ENCODE measurements around the gene APOL3. TPM values are rescaled to one million over a fixed set of nuclear protein-coding genes. Genes with fewer than 3 reads are reported as not detected.
"Not testable (repeated sequence)": the region's sequence is repeated elsewhere in the genome, so short reads cannot be mapped to it uniquely, and the experiment has no call there.

APOL3 gene
- polyA plus RNA-seq, 1 donor, result 13.1 TPM

DNA sequence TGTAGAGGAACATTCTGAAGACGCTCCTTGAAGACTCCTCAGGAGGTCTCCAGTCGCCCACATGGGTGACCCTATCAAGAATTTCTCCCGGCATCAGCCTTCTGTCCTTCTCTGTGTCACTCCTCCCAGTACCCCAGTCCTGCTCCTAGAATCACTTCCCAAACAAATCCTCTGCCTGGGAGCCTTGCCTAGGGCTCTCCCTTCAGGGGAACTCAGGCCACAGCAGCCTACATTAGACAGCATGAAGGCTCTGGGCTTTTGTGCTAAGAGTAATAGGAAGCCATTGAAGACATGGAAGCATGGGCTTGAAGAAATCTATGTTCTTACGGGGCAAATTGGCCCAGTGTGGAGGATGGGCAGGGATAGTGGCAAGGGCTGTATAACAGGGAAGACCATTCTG, 21.8 kb downstream of the APOL3 start:
- not testable (repeated sequence) for H3K27ac ChIP-seq (ENCODE audit: low read length); DNase-seq; H3K36me3 ChIP-seq (ENCODE audit: control insufficient read depth, insufficient read depth, low read length); H3K27me3 ChIP-seq (ENCODE audit: control insufficient read depth, insufficient read depth, low read length); H3K4me3 ChIP-seq (ENCODE audit: low read length); H3K9me3 ChIP-seq (ENCODE audit: control insufficient read depth, low read depth, low read length)
- peaks cover 16% of the 10 kb centered on the region for H3K4me1 ChIP-seq (ENCODE audit: control insufficient read depth, insufficient read depth, low read length)
- WGBS (ENCODE audit: insufficient coverage, low lambda C conversion rate), result 71% methylated on average over 1 of the region's 4 CpGs

DNA sequence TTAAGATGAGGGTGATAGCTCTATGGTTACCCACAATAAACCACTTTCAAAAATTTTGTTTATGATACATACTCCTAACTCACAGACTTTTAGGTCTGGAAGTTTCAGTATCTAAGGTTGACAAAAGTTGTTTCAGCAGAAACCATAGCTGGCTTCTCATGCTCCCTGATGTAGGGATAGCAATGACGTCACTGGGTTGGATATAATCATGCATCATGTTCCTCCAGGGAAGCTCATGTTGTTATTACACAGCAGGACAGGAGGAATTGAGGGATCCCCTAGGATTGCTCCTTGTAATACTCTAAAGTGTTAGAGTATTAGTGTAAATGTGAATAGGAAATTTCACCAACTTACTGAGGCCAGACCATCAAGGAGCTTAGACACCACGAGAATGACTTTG, 23.6 kb downstream of the APOL3 start:
- peaks cover 10% of the 10 kb centered on the region for H3K4me1 ChIP-seq (ENCODE audit: control insufficient read depth, insufficient read depth, low read length)
- no CpG with 5 or more reads among the region's 2 CpGs for WGBS (ENCODE audit: insufficient coverage, low lambda C conversion rate)
- H3K27ac ChIP-seq (ENCODE audit: low read length), result no peak overlapping the region
- H3K36me3 ChIP-seq (ENCODE audit: control insufficient read depth, insufficient read depth, low read length), result no peaks in the 10 kb centered on the region
- DNase-seq, result no peak
- no peak overlapping the region for H3K4me3 ChIP-seq (ENCODE audit: low read length)
- H3K9me3 ChIP-seq (ENCODE audit: control insufficient read depth, low read depth, low read length), result no peaks in the 10 kb centered on the region
- no peaks in the 10 kb centered on the region for H3K27me3 ChIP-seq (ENCODE audit: control insufficient read depth, insufficient read depth, low read length)

DNA sequence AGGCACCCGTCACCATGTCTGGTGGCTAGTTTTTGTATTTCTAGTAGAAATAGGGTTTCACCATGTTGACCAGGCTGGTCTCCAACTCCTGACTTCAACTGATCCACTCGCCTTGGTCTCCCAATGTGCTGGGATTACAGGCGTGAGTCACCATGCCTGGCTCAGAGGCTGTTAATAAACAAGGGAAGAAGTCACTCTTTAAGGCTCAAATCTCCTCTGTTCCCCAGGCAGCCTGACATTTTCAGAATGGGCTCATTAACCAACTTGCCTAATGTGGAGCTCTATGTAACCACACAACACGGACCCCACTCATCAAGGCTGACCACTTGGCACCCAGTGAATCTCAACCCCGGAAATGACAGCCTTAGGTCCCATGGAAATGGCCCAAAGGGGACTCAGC, 24.1 kb downstream of the APOL3 start:
- Histone ChIP-seq H3K27me3 (ENCODE audit: control insufficient read depth, insufficient read depth, low read length) (no peaks in the 10 kb centered on the region), H3K27ac (ENCODE audit: low read length) (no peak overlapping the region), H3K4me3 (ENCODE audit: low read length) (no peak overlapping the region), H3K36me3 (ENCODE audit: control insufficient read depth, insufficient read depth, low read length) (no peaks in the 10 kb centered on the region), H3K4me1 (ENCODE audit: control insufficient read depth, insufficient read depth, low read length) (peaks cover 10% of the 10 kb centered on the region), H3K9me3 (ENCODE audit: control insufficient read depth, low read depth, low read length) (no peaks in the 10 kb centered on the region)
- no CpG with 5 or more reads among the region's 5 CpGs for WGBS (ENCODE audit: insufficient coverage, low lambda C conversion rate)
- no peak for DNase-seq

DNA sequence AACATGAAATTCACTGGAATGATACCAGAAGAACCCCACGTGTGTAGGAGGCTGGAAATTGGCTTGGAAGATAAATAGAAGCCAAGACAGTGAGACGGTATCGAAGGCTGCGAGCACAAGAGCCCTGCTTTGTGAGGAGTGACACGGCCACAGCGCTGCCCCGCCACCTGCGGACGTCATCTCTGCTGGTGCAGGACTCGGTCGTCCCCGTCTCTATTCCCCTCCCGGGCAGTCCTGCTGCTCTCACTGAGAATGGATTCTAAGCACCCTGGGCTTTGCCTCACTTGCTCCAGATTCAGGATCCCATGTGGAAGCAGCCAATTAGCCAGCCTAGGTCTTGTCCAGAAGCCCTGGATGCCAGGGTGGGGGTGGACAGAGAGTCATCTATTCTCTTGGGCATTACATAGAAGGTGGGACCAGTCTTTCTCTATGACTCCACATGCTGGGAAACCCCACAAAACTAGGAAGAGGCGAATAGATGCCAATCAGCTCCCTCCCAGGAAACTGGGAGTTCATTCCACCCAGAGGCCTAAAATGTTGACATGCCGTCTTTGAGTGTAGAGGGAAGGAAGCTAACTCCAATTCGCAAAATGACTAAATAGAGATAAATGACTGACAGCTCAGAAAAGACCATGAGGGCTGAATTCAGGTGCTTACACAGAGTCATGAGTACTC, 25.1 kb downstream of the APOL3 start:
- Histone ChIP-seq H3K27me3 (ENCODE audit: control insufficient read depth, insufficient read depth, low read length) (no peaks in the 10 kb centered on the region), H3K36me3 (ENCODE audit: control insufficient read depth, insufficient read depth, low read length) (no peaks in the 10 kb centered on the region), H3K27ac (ENCODE audit: low read length) (no peak overlapping the region), H3K4me3 (ENCODE audit: low read length) (no peak overlapping the region), H3K9me3 (ENCODE audit: control insufficient read depth, low read depth, low read length) (no peaks in the 10 kb centered on the region), H3K4me1 (ENCODE audit: control insufficient read depth, insufficient read depth, low read length) (peaks cover 10% of the 10 kb centered on the region)
- WGBS (ENCODE audit: insufficient coverage, low lambda C conversion rate), result 88% methylated on average over 1 of the region's 16 CpGs
- no peak for DNase-seq

DNA sequence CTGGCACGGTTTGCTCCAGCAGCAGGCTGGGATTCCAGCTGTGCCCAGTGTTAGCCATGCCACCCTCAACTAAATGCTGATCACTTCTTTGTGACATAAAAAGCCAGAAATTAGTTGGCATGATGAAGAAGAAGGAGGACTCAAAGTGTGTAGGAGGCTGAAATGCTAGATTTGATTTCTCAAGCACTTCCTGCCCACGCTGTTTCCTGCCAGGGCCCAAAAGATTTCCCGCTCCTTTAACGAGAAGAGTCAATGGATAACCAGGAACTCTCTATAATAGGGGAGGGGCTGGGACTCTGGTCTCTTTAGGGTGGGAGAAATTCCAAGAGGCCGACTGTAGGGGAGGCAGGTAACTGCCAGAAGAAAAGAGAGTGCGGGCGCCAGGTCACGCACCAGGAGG, 26.4 kb downstream of the APOL3 start:
- Histone ChIP-seq H3K4me1 (ENCODE audit: control insufficient read depth, insufficient read depth, low read length) (peaks cover 10% of the 10 kb centered on the region), H3K36me3 (ENCODE audit: control insufficient read depth, insufficient read depth, low read length) (no peaks in the 10 kb centered on the region), H3K9me3 (ENCODE audit: control insufficient read depth, low read depth, low read length) (no peaks in the 10 kb centered on the region), H3K27ac (ENCODE audit: low read length) (no peak overlapping the region), H3K4me3 (ENCODE audit: low read length) (no peak overlapping the region), H3K27me3 (ENCODE audit: control insufficient read depth, insufficient read depth, low read length) (no peaks in the 10 kb centered on the region)
- DNase-seq, result peak; percentile 35 to 77
- no CpG with 5 or more reads among the region's 8 CpGs for WGBS (ENCODE audit: insufficient coverage, low lambda C conversion rate)

DNA sequence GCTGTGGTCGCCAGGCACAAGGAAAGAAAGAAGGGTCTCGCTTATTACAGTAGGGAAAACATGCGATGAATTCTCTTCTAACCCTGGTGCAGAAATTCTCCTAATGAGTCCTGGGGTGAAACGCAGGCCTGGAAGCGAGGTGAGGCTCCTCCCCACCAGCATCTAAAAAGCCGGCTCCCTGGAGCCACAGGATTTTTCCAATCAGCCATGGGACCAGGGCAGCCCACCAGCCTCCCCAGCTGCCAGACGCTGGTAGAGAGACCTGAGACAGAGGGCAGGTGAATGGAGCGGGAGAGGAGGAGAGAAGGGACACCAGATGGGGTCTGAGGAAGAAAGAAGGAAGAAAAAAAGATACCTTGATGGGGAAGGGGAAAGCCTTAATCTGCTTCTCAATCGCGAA, 28.6 kb downstream of the APOL3 start:
- Histone ChIP-seq H3K27me3 (ENCODE audit: control insufficient read depth, insufficient read depth, low read length) (peaks cover 5% of the 10 kb centered on the region), H3K27ac (ENCODE audit: low read length) (no peak overlapping the region), H3K4me3 (ENCODE audit: low read length) (no peak overlapping the region), H3K9me3 (ENCODE audit: control insufficient read depth, low read depth, low read length) (no peaks in the 10 kb centered on the region), H3K36me3 (ENCODE audit: control insufficient read depth, insufficient read depth, low read length) (no peaks in the 10 kb centered on the region), H3K4me1 (ENCODE audit: control insufficient read depth, insufficient read depth, low read length) (peaks cover 10% of the 10 kb centered on the region)
- DNase-seq, result no peak
- WGBS (ENCODE audit: insufficient coverage, low lambda C conversion rate), result 100% methylated on average over 1 of the region's 10 CpGs

DNA sequence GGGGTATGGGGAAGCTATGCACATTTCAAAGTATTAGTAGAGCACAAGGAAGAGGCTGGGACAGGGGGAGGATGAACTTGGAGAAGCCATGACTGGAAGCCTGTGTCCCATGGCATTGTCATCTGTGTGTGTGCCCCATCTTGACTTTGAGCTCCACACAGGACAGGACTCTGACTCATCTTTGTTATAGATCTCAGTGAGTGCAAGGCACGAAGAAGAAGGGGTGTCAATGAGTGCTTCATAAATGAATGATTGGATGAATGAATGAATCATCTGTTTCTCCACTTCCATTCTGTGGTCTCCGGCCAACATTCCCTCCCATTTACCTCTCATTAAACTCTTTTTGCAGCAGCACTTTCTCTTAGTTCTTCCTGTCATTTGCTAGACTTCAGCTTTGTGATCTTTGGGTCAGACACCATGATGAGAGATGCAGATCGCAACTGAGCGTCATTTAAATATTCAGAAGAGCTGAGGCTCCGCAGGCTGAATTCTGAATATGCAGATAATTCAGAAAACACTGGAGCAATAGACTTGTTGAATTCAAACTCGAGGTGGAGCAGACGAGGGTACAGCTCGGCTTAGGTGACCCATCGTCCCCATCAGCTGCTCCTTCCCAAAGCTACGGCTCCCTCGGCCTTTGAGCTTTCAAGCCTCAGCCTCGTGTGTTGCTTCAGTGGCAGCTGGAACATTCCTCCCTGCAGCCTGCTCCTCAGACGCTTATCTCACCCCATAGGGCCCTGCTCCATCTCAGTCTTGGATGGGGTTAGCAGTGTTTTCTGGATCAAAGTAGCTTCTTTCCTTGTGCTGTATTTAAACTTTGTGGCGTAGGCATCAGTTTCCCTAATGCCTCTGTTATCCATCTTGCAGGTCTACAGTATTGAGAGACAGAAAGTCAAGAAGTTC, 30.8 kb downstream of the APOL3 start:
- H3K27me3 ChIP-seq (ENCODE audit: control insufficient read depth, insufficient read depth, low read length), result peaks cover 10% of the 10 kb centered on the region
- no peak for DNase-seq
- no peak overlapping the region for H3K27ac ChIP-seq (ENCODE audit: low read length)
- H3K36me3 ChIP-seq (ENCODE audit: control insufficient read depth, insufficient read depth, low read length), result no peaks in the 10 kb centered on the region
- H3K4me1 ChIP-seq (ENCODE audit: control insufficient read depth, insufficient read depth, low read length), result peaks cover 10% of the 10 kb centered on the region
- no peak overlapping the region for H3K4me3 ChIP-seq (ENCODE audit: low read length)
- H3K9me3 ChIP-seq (ENCODE audit: control insufficient read depth, low read depth, low read length), result no peaks in the 10 kb centered on the region
- WGBS (ENCODE audit: insufficient coverage, low lambda C conversion rate), result 70% methylated on average over 1 of the region's 14 CpGs

DNA sequence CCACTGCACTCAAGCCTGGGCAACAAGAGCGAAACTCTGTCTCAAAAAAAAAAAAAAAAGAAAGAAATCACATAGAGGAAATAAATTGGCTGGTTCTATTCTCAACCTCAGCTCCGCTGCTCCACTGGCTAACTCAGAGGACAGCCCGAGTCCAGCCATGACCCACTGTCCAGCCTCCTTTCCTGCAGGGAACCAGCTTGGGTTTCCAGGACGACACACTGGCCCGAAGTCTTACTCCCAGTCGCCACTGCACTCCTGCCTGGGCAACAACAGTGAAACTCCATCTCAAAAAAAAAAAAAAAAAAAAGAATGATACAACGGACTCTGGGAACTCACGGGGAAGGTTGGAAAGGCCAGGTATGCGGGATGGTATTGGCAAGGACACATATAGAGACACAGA, 31.5 kb downstream of the APOL3 start:
- H3K27ac ChIP-seq (ENCODE audit: low read length), result no peak overlapping the region
- peaks cover 10% of the 10 kb centered on the region for H3K27me3 ChIP-seq (ENCODE audit: control insufficient read depth, insufficient read depth, low read length)
- no CpG with 5 or more reads among the region's 9 CpGs for WGBS (ENCODE audit: insufficient coverage, low lambda C conversion rate)
- H3K4me3 ChIP-seq (ENCODE audit: low read length), result no peak overlapping the region
- H3K9me3 ChIP-seq (ENCODE audit: control insufficient read depth, low read depth, low read length), result no peaks in the 10 kb centered on the region
- no peak for DNase-seq
- H3K4me1 ChIP-seq (ENCODE audit: control insufficient read depth, insufficient read depth, low read length), result peaks cover 5% of the 10 kb centered on the region
- H3K36me3 ChIP-seq (ENCODE audit: control insufficient read depth, insufficient read depth, low read length), result no peaks in the 10 kb centered on the region

DNA sequence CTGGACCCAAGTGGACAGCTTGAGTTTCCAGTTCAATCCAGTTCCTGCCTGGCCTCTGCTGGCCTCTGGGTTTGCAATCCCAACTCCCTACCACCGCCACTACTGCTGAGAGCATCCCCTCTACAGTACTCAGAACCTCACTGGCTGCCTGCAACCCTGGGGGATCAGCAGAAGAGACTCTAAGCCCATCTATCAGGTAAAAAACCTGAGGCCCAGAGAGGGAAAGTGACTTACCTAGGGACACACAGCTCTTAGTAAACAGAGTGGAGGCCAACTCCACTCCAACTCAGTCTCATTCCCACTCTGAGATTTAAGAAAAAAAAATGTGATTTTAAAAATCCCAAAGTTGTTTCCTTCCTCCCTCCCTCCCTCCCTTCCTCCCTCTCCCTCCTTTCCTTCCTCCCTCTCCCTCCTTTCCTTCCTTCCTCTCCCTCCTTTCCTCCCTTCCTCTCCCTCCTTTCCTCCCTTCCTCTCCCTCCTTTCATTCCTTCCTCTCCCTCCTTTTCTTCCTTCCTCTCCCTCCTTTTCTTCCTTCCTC, 34.5 kb downstream of the APOL3 start:
- Histone ChIP-seq H3K27me3 (ENCODE audit: control insufficient read depth, insufficient read depth, low read length) (peaks cover 10% of the 10 kb centered on the region), H3K4me3 (ENCODE audit: low read length) (no peak overlapping the region), H3K36me3 (ENCODE audit: control insufficient read depth, insufficient read depth, low read length) (no peaks in the 10 kb centered on the region), H3K9me3 (ENCODE audit: control insufficient read depth, low read depth, low read length) (no peaks in the 10 kb centered on the region), H3K4me1 (ENCODE audit: control insufficient read depth, insufficient read depth, low read length) (no peaks in the 10 kb centered on the region), H3K27ac (ENCODE audit: low read length) (no peak overlapping the region)
- WGBS (ENCODE audit: insufficient coverage, low lambda C conversion rate), result no CpG with 5 or more reads among the region's 1 CpG
- DNase-seq, result no peak

DNA sequence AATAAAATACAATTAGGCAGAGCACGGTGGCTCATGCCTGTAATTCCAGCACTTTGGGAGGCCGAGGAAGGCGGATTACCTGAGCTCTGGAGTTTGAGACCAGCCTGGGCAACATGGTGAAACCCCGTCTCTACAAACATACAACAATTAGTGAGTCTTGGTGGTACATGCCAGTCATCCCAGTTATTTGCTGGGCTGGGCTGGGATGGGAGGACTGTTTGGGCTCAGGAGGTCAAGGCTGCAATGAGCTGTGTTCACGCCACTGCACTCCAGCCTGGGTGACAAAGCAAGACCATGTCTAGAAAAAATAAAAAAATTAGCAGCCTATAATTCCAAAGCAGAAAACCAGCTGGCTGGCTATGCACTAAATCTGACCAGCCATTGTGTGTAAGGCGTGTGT, 35.1 kb downstream of the APOL3 start:
- H3K4me1 ChIP-seq (ENCODE audit: control insufficient read depth, insufficient read depth, low read length), result no peaks in the 10 kb centered on the region
- H3K9me3 ChIP-seq (ENCODE audit: control insufficient read depth, low read depth, low read length), result no peaks in the 10 kb centered on the region
- WGBS (ENCODE audit: insufficient coverage, low lambda C conversion rate), result 64% methylated on average over 2 of the region's 6 CpGs
- peaks cover 10% of the 10 kb centered on the region for H3K27me3 ChIP-seq (ENCODE audit: control insufficient read depth, insufficient read depth, low read length)
- H3K36me3 ChIP-seq (ENCODE audit: control insufficient read depth, insufficient read depth, low read length), result no peaks in the 10 kb centered on the region
- H3K4me3 ChIP-seq (ENCODE audit: low read length), result no peak overlapping the region
- DNase-seq, result no peak
- no peak overlapping the region for H3K27ac ChIP-seq (ENCODE audit: low read length)

Data from large intestine (tissue), 3 donors.